PC-3 (cell line): Measurements from ENCODE around the gene FAH. TPM values are rescaled to one million over a fixed set of nuclear protein-coding genes. Genes with fewer than 3 reads are reported as not detected.

ENCODE experiments used
- ATAC-seq: fragments of 200-7000 bp; cut with Tn5 transposase; 2 replicates; pipeline ENCODE4 v1.9.1; 2020; ENCODE audit warnings: mild to moderate bottlenecking, moderate library complexity
- BruUV-seq: library from RNA; stranded (reverse); fragments of 400-500 nt; replicated peaks from 2 replicates; lab custom pipeline; 2021; lab: Mats Ljungman, UMichigan
- CTCF ChIA-PET: fragments of 300-600 bp; sonication (Branson Sonifier 250); formaldehyde crosslinking; loops from one replicate; lab custom pipeline; 2022; ENCODE audit warnings: antibody characterized with exemption; lab: Charles Lee
- POLR2A ChIA-PET: fragments of 300-600 bp; sonication (Branson Sonifier 250); formaldehyde crosslinking; loops from one replicate; lab custom pipeline; 2022; ENCODE audit warnings: antibody characterized with exemption; ENCODE audit not compliant: unreplicated experiment; lab: Charles Lee
- DNase-seq: peaks from one replicate; pipeline ENCODE4 v3.0.0-alpha.2; 2015
- H2AFZ ChIP-seq: fragments of 300-600 bp; sonication (generic); 2 replicates; pipeline ENCODE4 v1.6.0; 2016; ENCODE audit warnings: antibody characterized with exemption, low read length
- H3F3A ChIP-seq: fragments of 300-600 bp; sonication (generic); one replicate; pipeline ENCODE4 v1.6.0; 2017; ENCODE audit warnings: antibody characterized with exemption, low read length, control low read depth, mild to moderate bottlenecking; ENCODE audit not compliant: unreplicated experiment
- H3K27ac ChIP-seq: fragments of 300-600 bp; sonication (generic); 2 replicates; pipeline ENCODE4 v1.5.1; 2016; ENCODE audit warnings: mild to moderate bottlenecking, low read length
- H3K27me3 ChIP-seq: fragments of 300-600 bp; sonication (generic); 2 replicates; pipeline ENCODE4 v1.6.1; 2016; ENCODE audit warnings: low read length, mixed read lengths
- H3K36me3 ChIP-seq: fragments of 300-600 bp; sonication (generic); 2 replicates; pipeline ENCODE4 v1.6.1; 2016; ENCODE audit warnings: low read depth, mixed run types, low read length, mixed read lengths
- H3K4me1 ChIP-seq: fragments of 300-600 bp; sonication (generic); 2 replicates; pipeline ENCODE4 v1.5.1; 2016; ENCODE audit warnings: low read length; ENCODE audit not compliant: insufficient read depth
- H3K4me2 ChIP-seq: fragments of 300-600 bp; sonication (generic); 2 replicates; pipeline ENCODE4 v1.6.0; 2016; ENCODE audit warnings: low read length
- H3K4me3 ChIP-seq: fragments of 300-600 bp; sonication (generic); 2 replicates; pipeline ENCODE4 v1.5.1; 2016; ENCODE audit warnings: mild to moderate bottlenecking, low read length, mixed read lengths
- H3K79me2 ChIP-seq: fragments of 300-600 bp; sonication (generic); 2 replicates; pipeline ENCODE4 v1.6.1; 2017; ENCODE audit warnings: low read length, mixed read lengths
- H3K9ac ChIP-seq: fragments of 300-600 bp; sonication (generic); 2 replicates; pipeline ENCODE4 v1.6.0; 2016; ENCODE audit warnings: mild to moderate bottlenecking, low read length
- H3K9me2 ChIP-seq: fragments of 300-600 bp; sonication (generic); replicated peaks from 2 replicates; pipeline ENCODE4 v1.6.1; 2016; ENCODE audit warnings: mixed run types, low read length, mixed read lengths
- H3K9me3 ChIP-seq: fragments of 300-600 bp; sonication (generic); 2 replicates; pipeline ENCODE4 v1.6.1; 2016; ENCODE audit warnings: low read length, mixed read lengths
- H4K20me1 ChIP-seq: fragments of 300-600 bp; sonication (generic); 2 replicates; pipeline ENCODE4 v1.6.1; 2016; ENCODE audit warnings: low read length, mixed read lengths
- CTCF ChIP-seq: fragments of 300-600 bp; sonication (generic); conservative IDR thresholded peaks from 2 replicates; pipeline ENCODE4 v1.5.1; 2017; ENCODE audit warnings: antibody characterized with exemption, low read depth, mild to moderate bottlenecking, low read length
- EZH2 ChIP-seq: fragments of 300-600 bp; sonication (generic); IDR thresholded peaks from one replicate; pipeline ENCODE4 v1.6.1; 2017; ENCODE audit warnings: antibody characterized with exemption, mild to moderate bottlenecking, low read length; ENCODE audit not compliant: unreplicated experiment
- EZH2phosphoT487 ChIP-seq: fragments of 300-600 bp; sonication (generic); IDR thresholded peaks from 2 replicates; pipeline ENCODE4 v1.6.1; 2018; ENCODE audit warnings: mild to moderate bottlenecking, antibody characterized with exemption, low read length, borderline replicate concordance
- intact Hi-C: fragments of 100-400 bp; cut with micrococcal nuclease; formaldehyde crosslinking; loops from 2 replicates; pipeline ENCODE4 v1.9.0; 2023
- total RNA-seq: library from RNA; depleted of rRNA; stranded (reverse); fragments of >200 nt; gene quantifications from 2 replicates; pipeline ENCODE4 v1.2.3, GENCODE V29; 2014

FAH gene
- total RNA-seq, 1 experiment from 2014 or later = 55.4 TPM

- Histone ChIP-seq H3K79me2 (no peaks in the 10 kb centered on the region), H4K20me1 (no peaks in the 10 kb centered on the region), H3K9me2 (no peaks in the 10 kb centered on the region), H3K27ac (no peak overlapping the region), H3F3A (no peaks in the 10 kb centered on the region), H3K4me3 (no peak overlapping the region), H3K4me2 (no peak overlapping the region), H3K27me3 (0 out of 2 replicates have a peak, but pooled peaks cover 5% of the 10 kb centered on the region), H3K9ac (no peak overlapping the region), H3K9me3 (no peaks in the 10 kb centered on the region), H3K36me3 (no peaks in the 10 kb centered on the region), H3K4me1 (no peaks in the 10 kb centered on the region; the same call in 1 of the 2 replicates), H2AFZ (no peak overlapping the region)
- ATAC-seq (no peak), DNase-seq (no peak)
- CTCF ChIA-PET = no interaction called here
- TF ChIP-seq CTCF = no peak
- POLR2A ChIA-PET = no interaction called here
- intact Hi-C loops = no loop called here
- BruUV-seq = no TSS peak
These were observed 63.3 kb downstream of the FAH start for GRCh38 chr15:80216141-80216540.

GRCh38 chr15:80216911-80217310 is 64.1 kb downstream of the FAH start:
- Histone ChIP-seq H3K4me2 (no peak overlapping the region), H3K27ac (no peak overlapping the region), H3K27me3 (0 out of 2 replicates have a peak, but pooled peaks cover 5% of the 10 kb centered on the region), H3K9ac (no peak overlapping the region), H3K9me3 (no peaks in the 10 kb centered on the region), H3K4me3 (no peak overlapping the region), H3K9me2 (no peaks in the 10 kb centered on the region), H3K79me2 (no peaks in the 10 kb centered on the region), H3F3A (no peaks in the 10 kb centered on the region), H2AFZ (no peak overlapping the region), H3K36me3 (no peaks in the 10 kb centered on the region), H3K4me1 (no peaks in the 10 kb centered on the region; the same call in 1 of the 2 replicates), H4K20me1 (no peaks in the 10 kb centered on the region)
- intact Hi-C loops = no loop called here
- DNase-seq (no peak), ATAC-seq (no peak)
- BruUV-seq = no TSS peak
- TF ChIP-seq EZH2 (no peak), EZH2phosphoT487 (no peak), CTCF (no peak)
- ChIA-PET CTCF (no interaction called here), POLR2A (no interaction called here)

GRCh38 chr15:80217327-80217900 is 64.6 kb downstream of the FAH start:
- intact Hi-C loops = no loop called here
- Histone ChIP-seq H3K4me2 (no peak overlapping the region), H3K27me3 (0 out of 2 replicates have a peak, but pooled peaks cover 5% of the 10 kb centered on the region), H4K20me1 (no peaks in the 10 kb centered on the region), H3F3A (no peaks in the 10 kb centered on the region), H2AFZ (no peak overlapping the region), H3K4me1 (no peaks in the 10 kb centered on the region; the same call in 1 of the 2 replicates), H3K9me2 (no peaks in the 10 kb centered on the region), H3K27ac (no peak overlapping the region), H3K36me3 (no peaks in the 10 kb centered on the region), H3K4me3 (no peak overlapping the region), H3K9me3 (no peaks in the 10 kb centered on the region), H3K79me2 (no peaks in the 10 kb centered on the region), H3K9ac (no peak overlapping the region)
- no peak for ATAC-seq
- POLR2A ChIA-PET = no interaction called here
- BruUV-seq = no TSS peak
- TF ChIP-seq EZH2 = no peak
- no peak for TF ChIP-seq EZH2phosphoT487
- no peak for TF ChIP-seq CTCF
- CTCF ChIA-PET = no interaction called here
- DNase-seq = no peak
